KOPT-K1 (cell line): ENCODE data around the gene SYPL2.
"Not testable (repeated sequence)": the region's sequence is repeated elsewhere in the genome, so short reads cannot be mapped to it uniquely, and the experiment has no call there.

Experiments
- H3K27ac ChIP-seq: fragments of 200-600 bp; sonication (generic); 2 replicates; pipeline ENCODE4 v1.5.1; 2016; ENCODE audit warnings: antibody characterized with exemption, mild to moderate bottlenecking, low read depth, low read length; ENCODE audit not compliant: poor library complexity, severe bottlenecking
- H3K36me3 ChIP-seq: fragments of 200-600 bp; sonication (generic); 2 replicates; pipeline ENCODE4 v1.5.1; 2017; ENCODE audit warnings: antibody characterized with exemption, mild to moderate bottlenecking, low read length, moderate library complexity; ENCODE audit not compliant: insufficient read depth
- H3K9me3 ChIP-seq: fragments of 200-600 bp; sonication (generic); 2 replicates; pipeline ENCODE4 v1.5.1; 2017; ENCODE audit warnings: antibody characterized with exemption, low read length, mild to moderate bottlenecking; ENCODE audit not compliant: insufficient read depth, poor library complexity, severe bottlenecking

Gene SYPL2

GRCh38 chr1:109466452-109467300 is at the start of gene SYPL2:
Gene SYPL2, plus strand, starts transcription at chr1:109466546. Its CDS starts 298 bp downstream, at chr1:109466844.
- Histone ChIP-seq H3K9me3 (no peaks in the 10 kb centered on the region), H3K27ac (no peak within 1 kb of the TSS), H3K36me3 (no peaks in the 10 kb centered on the region)

- no peaks in the 10 kb centered on the region for H3K9me3 ChIP-seq
- H3K27ac ChIP-seq, result no peak overlapping the region
- H3K36me3 ChIP-seq, result peaks cover 57% of the 10 kb centered on the region
These were observed 42.8 kb upstream of the SYPL2 start for GRCh38 chr1:109423498-109423897.

GRCh38 chr1:109425391-109426280 is 40.7 kb upstream of the SYPL2 start:
- Histone ChIP-seq H3K27ac (peak overlapping the region; percentile 77), H3K9me3 (no peaks in the 10 kb centered on the region), H3K36me3 (peaks cover 36% of the 10 kb centered on the region)

GRCh38 chr1:109426281-109427170 is 39.8 kb upstream of the SYPL2 start, which contains the start of gene PSMA5:
Gene PSMA5, minus strand, starts transcription at chr1:109426448. Its CDS starts 118 bp downstream, at chr1:109426330.
- Histone ChIP-seq H3K36me3 (peaks cover 27% of the 10 kb centered on the region), H3K9me3 (no peaks in the 10 kb centered on the region), H3K27ac (peak within 1 kb of the TSS; percentile 77)

- peaks cover 21% of the 10 kb centered on the region for H3K36me3 ChIP-seq
- peak overlapping the region; percentile 77 for H3K27ac ChIP-seq
- H3K9me3 ChIP-seq, result no peaks in the 10 kb centered on the region
These were observed 39.2 kb upstream of the SYPL2 start for GRCh38 chr1:109427171-109427467.

GRCh38 chr1:109432336-109432735 is 34.0 kb upstream of the SYPL2 start:
- peaks cover 16% of the 10 kb centered on the region for H3K9me3 ChIP-seq
- H3K36me3 ChIP-seq, result no peaks in the 10 kb centered on the region
- H3K27ac ChIP-seq, result no peak overlapping the region

- no peaks in the 10 kb centered on the region for H3K36me3 ChIP-seq
- H3K27ac ChIP-seq, result no peak overlapping the region
- H3K9me3 ChIP-seq, result peaks cover 16% of the 10 kb centered on the region
These were observed 33.0 kb upstream of the SYPL2 start for GRCh38 chr1:109433322-109433721.

GRCh38 chr1:109434484-109434883 is 31.9 kb upstream of the SYPL2 start:
- no peak overlapping the region for H3K27ac ChIP-seq
- no peaks in the 10 kb centered on the region for H3K36me3 ChIP-seq
- peaks cover 16% of the 10 kb centered on the region for H3K9me3 ChIP-seq

- peaks cover 16% of the 10 kb centered on the region for H3K9me3 ChIP-seq
- no peak overlapping the region for H3K27ac ChIP-seq
- H3K36me3 ChIP-seq, result no peaks in the 10 kb centered on the region
These were observed 27.5 kb upstream of the SYPL2 start for GRCh38 chr1:109438798-109439297.

- H3K9me3 ChIP-seq, result peaks cover 6% of the 10 kb centered on the region
- no peaks in the 10 kb centered on the region for H3K36me3 ChIP-seq
- no peak overlapping the region for H3K27ac ChIP-seq
These were observed 25.3 kb upstream of the SYPL2 start for GRCh38 chr1:109441069-109441468.

- no peak overlapping the region for H3K27ac ChIP-seq
- no peaks in the 10 kb centered on the region for H3K36me3 ChIP-seq
- H3K9me3 ChIP-seq, result peaks cover 6% of the 10 kb centered on the region
These were observed 22.9 kb upstream of the SYPL2 start for GRCh38 chr1:109443476-109443875.

- no peaks in the 10 kb centered on the region for H3K36me3 ChIP-seq
These were observed 22.0 kb upstream of the SYPL2 start for GRCh38 chr1:109444346-109444745.

GRCh38 chr1:109445949-109446695 is 20.2 kb upstream of the SYPL2 start:
- H3K9me3 ChIP-seq, H3K27ac ChIP-seq, H3K36me3 ChIP-seq: not testable (repeated sequence)

More at GRCh38 chr1:109444346-109444745, 22.0 kb upstream of the SYPL2 start:
- H3K27ac ChIP-seq, result no peak overlapping the region
- peaks cover 6% of the 10 kb centered on the region for H3K9me3 ChIP-seq

GRCh38 chr1:109447524-109447923 is 18.8 kb upstream of the SYPL2 start:
- H3K36me3 ChIP-seq, result no peaks in the 10 kb centered on the region
- no peak overlapping the region for H3K27ac ChIP-seq
- H3K9me3 ChIP-seq, result peaks cover 6% of the 10 kb centered on the region
